GM18870 (cell line): ENCODE data around the gene RER1.

Experiments
- ATAC-seq: cut with Tn5 transposase; IDR thresholded peaks from one replicate; pipeline ENCODE4 v1.9.1; 2021; ENCODE audit warnings: moderate library complexity; ENCODE audit not compliant: unreplicated experiment

Gene RER1

DNA sequence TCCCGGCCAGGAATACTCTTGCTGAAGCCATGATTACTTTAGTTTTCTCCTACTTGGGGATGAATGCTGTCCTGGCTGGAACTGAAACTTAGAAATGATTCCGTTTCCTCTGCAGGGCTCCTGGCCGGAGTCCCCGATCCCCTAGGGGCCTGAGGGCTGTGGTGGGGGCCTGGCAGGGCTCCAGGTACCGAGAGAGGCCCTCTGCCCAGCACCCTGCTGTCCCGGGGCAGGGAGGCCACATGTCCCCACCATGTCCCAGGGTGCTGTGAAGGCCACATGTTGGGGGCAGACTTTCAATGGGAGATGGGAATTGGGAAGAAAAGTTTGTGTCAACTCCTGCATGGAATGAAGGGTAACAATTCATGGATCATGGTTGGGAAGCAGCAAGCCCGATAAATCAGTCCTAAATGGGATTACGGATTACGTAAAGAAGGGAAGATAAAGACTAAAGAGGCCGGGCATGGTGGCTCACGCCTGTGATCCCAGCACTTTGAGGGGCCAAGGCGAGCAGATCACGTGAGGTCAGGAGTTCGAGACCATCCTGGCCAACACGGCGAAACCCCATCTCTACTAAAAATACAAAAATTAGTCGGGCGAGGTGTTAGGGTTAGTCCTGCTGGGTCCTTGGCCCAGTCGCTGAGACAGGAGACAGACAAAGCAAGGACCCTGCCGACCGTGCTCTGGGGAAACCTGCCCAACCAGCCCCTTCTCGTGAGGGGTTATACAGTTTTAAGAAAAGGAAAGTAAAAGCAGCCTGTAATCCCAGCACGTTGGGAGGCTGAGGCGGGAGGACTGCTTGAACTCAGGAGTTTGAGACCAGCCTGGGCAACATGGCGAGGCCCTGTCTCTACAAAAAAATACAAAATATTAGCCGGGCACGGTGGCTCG is 37.8 kb upstream of the RER1 start:
- ATAC-seq = no peak

DNA sequence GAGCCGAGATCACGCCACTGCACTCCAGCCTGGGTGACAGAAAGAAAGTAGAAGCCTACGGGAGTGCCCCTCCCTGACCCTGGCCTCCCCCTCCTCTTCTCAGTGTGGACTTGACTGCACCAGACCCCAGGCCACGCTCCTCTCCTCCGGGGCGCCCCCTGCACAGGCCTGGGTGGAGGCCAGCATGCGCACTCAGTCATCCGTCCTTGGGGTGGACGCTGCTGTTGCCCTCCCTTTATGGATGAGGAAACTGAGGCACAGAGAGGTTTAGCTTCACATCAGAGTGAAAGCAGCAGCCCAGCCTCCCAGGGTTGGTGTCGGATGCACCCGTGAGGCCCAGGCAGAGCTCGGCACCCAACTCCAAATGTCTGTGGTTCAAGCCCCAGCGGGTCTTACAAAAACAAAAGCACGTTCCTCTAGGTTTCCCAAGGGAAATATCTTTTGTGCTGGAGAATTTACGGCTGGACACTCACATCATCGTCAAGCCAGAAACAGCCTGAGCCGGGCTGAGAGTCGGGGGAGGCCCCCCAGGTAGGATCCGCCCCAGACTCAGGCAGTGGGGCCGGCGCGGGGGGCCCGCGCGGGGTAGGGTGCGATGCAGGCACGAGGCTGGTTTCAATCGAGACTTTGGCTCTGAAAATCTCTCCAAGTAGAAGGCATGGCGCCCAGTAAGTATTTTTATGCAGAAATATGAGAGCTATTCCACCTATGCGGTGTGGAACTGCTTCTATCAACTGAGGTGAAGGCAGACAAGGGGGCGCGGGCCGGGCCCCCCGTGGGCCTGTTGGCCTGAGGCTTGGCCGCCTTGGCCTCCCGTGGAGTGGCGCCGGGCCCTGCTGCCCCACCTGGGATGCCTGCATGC is 36.9 kb upstream of the RER1 start:
- no peak for ATAC-seq

DNA sequence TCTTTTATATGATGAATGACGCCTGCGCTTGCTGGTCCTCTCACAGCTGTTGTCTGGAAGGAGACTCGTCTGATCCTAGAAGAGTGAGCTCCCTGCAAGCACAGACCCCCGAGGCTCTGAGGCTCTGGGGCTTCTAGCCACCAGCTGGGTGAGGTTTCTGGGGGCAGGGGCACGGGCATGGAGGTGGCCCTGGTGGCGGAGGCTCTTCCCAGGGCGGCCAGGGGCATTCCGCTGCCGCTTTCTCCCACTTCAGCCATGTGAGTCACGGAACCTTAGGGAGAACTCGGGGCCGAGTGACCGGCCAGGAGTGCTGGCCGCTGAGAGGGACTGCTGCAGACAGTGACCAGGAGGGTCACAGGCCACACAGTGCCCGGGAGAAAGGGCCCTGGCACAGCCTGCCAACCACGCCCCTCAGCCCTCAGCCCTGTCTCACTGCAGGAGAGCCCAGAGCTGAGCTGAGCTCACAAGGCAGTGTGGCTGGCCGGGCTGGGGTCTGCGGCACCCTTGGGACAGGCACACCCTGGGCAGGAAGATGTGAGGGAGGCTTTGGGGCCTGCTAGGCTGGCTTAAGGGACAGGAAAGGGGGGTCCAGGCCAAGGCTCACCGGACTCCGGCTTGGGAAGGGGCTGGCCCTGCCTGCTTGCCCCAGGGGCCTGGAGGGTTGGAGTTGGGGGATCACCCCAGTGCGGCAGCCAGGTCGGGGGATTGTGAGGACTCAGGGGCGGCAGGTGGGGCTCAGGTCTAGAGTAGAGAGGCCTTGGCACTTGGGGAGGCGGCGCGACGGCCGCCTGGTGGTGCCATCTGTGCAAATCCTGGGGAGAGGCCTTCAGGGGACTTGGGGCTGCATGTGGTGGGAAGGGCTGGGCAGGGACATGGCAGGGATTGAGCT is 36.0 kb upstream of the RER1 start:
- ATAC-seq = no peak

DNA sequence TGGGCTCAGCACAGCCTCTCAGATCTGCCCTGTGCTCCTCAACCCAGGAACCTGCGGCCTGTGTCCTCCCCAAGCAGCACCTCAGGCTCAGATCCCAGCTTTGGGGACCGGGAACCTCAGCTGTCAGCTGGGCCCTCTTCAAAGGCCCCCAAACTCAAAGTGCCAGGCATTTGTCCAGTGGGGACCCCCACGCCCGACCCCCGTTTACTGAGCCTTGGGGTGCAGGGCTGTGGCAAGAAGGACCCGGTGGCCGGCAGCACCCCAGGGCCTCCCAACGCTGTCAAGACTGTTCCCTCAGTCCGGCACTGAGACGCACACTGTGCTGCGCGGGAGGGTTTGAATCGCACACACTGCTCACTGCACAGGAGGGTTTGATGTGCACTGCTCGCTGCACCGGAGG is 35.2 kb upstream of the RER1 start:
- no peak for ATAC-seq

DNA sequence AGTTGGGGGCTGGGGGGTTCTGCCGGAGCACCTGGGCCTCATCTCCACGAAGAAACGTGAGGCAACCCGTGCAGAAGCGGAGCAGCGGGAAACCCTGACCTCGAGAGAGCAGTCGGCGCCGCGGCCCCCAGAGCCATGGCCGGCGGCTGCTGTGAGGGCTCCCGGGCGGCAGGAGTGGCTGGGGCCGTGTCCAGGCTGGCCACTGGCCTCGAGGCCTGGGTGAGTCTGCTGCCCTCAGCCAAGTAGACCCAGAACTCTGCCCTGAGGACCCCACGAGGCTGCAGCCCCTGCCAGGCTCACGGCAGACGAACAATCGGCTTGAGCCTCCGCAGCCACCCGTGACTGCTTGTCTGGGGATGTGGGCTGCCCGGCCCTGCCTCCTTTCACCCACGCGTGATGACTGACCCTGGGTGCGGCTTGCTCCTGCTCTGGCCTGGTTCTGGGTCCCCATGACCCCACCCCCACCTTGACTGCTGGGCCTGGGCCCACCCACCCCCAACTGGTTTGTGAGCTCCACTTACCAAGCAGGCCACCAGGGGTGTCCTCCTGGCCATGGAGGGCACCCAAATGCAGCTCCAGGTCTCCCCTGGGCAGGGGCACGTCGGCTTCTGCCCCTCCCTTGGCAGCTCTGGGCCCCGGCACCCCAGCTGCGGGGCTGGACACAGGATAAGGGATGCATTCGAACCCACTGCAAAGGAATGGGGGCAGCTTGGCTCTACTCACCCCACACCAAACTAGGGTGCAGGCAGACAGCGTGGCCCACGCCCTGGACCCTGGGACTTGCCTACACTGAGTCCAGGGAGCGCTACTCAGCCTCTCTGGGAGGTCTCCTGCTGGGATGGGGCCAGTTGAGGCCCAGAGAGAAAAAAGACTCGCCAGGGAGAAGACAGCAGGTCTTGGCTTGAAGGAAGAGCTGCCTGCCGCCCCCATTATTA is 34.5 kb upstream of the RER1 start:
- no peak for ATAC-seq

DNA sequence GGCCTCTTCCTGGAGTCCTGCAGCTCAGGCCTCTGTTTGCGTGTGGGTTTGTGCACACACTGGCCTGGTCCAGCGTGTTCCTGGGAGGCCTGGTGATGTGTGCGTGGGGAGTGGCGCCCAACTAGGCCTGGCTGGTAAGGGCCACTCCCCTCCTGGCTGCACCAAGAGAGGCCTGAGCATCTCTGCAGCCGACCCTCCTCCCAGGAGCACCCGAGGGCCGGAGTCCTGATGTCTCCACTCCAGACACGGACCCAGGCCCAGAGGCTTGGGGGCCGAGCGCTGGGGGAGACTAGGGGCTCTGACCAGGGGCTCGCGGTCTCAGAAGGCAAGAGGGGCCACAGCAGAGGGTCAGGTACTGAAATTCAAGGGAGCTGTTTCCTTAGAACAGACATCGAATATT is 33.6 kb upstream of the RER1 start:
- ATAC-seq = no peak

DNA sequence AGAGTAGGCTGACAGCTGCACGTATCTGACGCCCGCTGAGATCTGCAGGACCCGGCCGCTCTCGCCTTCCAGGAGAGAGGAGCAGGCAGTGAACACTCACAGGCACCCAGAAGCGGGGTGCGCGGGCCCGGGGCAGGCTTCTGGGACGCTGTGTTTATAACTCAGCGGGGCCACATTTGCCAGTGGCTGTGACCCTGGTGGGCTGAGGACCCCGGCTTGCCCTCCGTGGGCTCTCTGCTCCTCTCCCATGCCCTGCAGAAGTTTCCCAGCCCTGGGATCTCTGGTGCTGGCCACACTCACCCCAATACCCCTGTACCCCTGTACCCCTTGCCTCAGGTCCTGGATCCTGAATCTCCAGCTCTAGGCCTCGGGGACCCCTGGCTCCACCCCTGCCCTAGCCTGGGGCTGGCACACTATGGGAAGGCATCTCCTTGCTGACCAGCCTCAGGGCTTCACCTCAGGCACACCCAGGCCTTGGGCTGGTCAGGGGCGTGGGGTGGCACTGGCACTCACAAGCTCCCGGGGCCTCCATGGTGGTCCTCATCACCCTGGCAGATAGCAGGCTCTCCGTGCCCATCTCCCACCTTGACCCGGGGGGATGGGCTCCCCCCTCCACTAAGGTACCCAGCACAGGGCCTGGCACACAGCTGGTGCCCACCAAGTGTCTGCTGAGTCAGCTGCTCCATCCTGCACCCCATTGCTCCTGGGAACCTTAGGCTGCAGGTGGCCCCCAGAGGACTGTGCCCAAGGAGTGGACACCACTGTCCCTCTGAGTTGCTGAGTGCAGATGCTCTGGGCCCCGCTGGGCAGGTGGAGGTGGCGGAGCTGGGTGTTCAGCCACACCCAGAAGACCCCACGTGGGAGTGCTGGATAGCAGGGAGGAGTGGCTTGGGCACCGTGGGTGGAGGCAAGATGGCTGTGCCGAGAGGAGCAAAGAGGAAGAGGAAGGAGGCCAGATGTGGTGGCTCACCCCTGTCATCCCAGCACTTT is 32.7 kb upstream of the RER1 start:
- no peak for ATAC-seq

DNA sequence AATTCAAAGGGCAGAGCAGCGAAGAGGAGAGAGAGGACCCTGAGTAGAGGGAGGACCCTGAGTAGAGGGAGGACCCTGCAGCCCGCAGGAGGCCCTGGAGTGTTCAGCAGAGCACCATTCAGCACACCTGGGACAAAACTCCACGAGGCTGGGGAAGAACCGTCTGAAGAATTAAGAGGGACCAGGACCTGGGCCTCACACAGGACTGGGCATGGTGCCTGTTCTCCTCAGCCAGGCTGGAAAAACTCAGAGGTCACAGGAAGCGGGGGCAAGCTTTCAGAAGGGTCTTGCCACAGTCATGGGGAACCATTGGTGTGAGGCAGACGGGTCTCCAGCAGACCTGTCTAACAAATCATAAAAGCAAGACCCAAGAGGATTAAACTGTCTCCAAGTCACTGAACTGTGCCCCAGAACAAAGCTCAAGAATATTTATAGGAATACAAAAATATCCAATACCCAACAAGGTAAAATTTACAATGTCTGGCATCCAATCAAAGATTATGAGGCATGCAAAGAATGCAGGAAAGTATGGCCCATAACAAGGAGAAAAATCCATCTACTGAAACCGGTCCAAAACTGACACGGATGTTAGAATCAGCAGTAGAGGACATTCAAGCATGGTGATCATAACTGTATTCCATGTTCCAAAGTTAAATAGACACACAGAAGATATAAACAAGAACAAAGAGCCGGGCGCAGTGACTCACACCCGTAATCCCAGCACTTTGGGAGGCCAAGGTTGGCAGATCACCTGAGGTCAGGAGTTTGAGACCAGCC is 30.9 kb upstream of the RER1 start:
- ATAC-seq = no peak

DNA sequence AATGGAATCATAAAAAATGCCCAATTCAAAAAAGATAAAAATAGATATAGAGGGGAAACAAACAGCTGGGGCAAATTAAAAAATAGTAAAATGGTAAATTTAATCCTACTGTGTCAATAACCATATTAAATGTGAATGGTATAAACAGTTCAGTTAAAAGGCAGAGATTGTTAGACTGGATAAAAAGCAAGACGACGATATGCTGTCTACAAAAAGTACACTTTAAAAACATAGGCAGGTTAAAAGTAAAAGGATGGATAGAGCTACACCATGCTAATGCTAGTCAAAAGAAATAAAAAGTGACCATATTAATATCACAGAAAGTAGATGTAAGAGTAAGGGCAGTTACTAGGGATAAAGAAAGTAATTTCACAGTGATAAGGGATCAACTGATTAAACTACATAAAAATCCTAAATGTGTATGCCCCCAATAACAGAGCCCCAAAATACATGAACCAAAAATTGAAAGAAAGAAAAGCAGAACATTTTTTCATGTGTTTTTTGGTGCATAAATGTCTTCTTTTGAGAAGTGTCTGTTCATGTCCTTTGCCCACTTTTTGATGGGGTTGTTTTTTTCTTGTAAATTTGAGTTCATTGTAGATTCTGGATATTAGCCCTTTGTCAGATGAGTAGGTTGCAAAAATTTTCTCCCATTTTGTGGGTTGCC is 27.7 kb upstream of the RER1 start:
- ATAC-seq = no peak

DNA sequence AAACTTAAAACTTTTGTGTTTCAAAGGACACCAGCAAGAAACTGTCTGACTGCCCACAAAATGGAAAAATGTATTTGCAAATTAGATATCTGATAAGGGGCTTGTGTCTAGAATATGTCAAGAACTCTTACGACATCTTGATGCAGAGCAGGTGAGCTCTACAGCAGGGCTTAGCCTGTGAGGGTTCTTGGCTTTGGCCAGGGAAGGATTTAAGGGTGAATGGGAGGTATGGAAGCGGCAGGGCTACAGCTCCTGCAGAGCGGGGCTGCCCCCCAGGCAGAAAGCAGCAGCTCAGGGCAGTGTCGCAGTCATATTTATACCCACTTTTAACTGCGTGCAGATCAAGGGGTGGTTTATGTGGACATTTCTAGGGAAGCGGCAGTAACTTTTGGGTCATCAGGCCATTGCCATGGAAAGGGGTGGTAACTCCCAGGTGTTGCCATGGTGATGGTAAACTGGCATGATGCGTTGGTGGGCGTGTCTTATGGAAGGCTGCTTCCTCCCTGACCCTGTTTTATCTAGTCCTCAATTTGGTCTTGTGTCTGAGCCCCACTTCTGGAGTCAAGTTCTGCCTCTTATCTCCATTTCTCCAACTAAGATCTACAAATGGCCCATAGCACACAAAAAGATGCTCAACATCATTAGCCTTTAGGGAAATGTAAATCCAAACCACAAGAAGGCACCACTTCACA is 23.4 kb upstream of the RER1 start:
- ATAC-seq = no peak

DNA sequence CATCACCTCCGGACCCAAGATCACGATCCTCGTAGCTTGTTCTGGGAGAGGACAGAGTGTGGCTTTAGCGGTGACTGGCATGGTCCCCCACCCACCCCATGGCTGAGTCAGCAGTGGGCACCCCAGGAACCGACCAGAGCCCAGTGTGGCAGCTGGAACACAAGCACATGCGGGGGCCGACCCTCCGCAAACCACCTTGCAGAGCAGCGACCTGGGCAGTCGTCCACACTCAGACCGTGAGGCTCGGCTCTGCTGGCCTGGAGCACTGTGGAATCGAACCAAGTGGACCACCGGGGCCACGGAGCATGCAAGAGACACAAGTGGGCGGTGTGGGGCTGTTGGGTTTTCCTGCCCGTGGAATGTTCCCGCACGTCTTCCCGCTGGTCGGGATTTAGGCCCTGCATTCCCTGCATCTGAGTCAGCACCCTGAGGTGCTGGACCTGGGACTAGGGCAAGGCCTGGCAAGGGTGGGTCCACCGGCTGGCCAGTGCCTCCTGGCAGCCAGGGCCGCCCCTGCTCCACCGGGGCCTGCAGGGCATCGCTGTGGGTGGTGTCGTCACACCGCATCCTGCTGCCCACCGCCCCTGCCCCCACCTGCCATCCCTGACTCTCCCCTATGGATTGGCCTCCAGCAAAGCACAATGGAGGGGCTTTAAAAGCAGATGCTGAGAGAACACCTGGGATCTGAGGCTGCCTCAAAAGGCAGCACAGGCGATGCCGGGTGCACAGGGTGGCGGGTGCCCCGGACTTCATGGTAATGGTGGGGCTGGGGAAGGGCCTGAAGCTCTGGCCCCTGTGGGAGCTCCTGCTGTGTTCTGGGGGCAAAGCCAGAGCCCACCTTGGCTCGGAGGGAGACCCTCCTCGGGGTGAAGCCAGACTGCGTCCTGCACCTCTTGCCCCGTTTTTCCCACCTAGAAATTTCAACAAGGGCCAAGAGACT is 18.8 kb upstream of the RER1 start:
- no peak for ATAC-seq

DNA sequence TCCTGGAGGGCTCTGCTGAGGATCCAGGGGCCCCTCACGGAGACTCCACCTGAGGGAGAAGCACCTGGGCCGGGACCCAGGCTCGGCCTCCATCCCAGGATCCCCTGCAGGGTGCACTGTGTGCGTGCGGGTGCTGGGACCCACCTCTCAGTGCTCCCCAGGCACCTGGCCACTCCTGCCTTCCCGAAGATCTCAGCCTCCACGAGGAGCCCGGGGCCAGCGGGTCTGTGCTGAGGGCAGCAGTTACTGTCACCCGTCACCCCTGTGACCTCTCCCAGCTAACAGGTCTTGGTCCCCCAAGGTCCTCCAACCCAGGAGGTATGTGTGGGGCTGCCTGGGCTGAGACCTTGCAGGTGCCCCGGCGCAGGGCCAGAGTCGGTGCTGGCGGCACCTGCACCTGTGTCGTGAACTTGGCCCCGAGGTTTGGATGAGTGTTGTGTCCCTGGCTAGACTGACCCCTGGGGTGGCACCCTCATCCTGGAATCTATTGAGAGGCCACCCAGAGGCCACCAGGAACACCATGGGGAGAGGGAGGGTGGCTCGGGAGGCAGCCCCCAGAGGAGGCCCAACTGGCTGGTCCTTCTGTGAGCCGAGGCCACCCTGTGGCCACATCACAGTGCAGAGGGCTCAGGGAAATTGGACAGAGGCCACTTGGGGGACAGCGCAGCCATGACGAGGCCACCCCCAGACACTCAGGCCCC is 17.9 kb upstream of the RER1 start:
- ATAC-seq = no peak

DNA sequence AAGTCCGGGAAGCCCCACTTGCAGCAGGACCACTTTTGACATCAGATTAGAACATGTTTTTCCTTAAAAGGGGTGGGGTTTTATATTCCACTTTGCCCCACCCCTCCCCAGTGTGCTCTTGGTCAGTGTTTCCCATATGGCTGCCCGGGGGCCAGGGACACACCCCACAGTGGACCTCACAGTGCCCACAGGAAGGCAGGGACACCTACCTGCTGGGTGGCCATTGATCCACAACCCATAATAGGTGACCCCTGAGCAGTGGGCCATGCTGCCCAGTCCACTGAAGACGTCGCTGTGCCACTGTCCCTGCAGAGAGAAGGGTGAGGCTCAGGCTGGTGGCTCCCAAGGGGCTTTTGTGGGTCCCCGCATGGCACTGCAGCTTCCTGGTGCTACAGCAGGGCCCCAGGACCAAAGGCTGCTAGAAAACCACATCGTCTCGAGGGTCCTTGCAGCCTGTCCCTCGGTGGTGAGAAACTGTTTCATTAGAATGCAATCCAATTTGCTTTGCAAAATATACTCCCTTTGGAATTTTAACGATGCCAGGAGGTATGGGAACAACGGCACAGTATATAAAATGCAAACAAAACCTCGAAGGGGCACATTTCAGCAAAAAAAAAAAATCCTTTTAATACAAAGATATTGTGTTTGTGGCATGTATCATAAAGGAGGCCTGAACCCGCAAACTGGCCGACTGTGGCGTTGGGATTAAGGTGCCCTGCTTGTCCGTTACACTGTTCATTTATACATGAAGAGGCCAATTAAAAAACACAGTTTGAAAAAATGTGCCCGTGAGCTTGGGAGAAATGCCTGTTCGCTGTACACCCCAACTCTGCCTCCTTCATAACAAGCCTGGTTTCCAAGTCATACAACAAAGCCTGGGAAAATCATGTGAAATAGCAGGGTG is 17.1 kb upstream of the RER1 start:
- no peak for ATAC-seq

DNA sequence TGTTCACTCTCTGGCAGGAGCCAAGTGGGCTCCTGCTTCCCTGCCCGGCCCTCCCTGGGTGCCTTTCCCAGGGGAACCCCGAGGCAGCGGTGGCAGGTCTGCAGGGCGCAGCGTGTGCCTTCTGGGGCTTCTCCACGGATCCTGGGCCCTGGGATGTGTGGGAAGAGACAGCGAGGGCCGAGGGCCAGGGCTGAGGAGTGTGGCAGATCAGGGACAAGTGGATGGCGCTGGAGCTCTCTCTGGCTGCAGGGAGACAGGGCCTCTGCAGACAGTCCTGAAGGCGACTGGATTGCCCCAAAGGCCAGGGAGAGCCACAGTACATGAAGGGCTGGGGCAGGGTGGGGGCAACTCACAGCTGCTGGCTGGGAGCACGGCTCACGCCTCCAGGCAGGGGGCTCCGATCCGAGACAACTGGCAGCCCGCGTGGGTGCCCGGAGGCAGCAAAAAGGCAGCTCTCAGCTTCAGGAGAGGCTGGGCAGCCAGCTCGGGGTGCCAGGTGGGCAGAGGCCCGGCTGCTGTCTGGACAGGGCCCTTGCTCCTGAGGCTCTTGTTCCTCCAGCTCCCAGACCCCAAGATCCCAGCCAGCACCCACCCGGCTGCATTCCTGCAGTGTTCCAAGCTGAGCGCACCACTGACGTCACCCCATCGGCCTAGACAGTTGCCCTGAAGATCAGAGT is 16.3 kb upstream of the RER1 start:
- ATAC-seq = no peak
